SIG-M5 treated with dmso at 0.1 percent for 504 hours (cell line): Measurements from ENCODE around the gene AP1B1.
A peak's percentile ranks its signal among the peaks of the same experiment; 100 is the strongest.
"Not testable (repeated sequence)": the region's sequence is repeated elsewhere in the genome, so short reads cannot be mapped to it uniquely, and the experiment has no call there.

Experiments
- DNase-seq: peaks from one replicate; lab custom pipeline; 2025; ENCODE audit not compliant: unreplicated experiment; lab: John Stamatoyannopoulos, UW

The AP1B1 gene

GRCh38 chr22:29388759-29389090, 355 bp upstream of the AP1B1 start:
- DNase-seq = no peak

- DNase-seq = no peak
Measured at GRCh38 chr22:29386708-29387107, 1.7 kb downstream of the AP1B1 start.

- DNase-seq = peak; percentile 95
Measured at GRCh38 chr22:29385748-29386147, 2.6 kb downstream of the AP1B1 start.

GRCh38 chr22:29385151-29385704, 3.1 kb downstream of the AP1B1 start:
- DNase-seq = no peak

GRCh38 chr22:29383740-29384139, 4.6 kb downstream of the AP1B1 start:
- no peak for DNase-seq

DNA sequence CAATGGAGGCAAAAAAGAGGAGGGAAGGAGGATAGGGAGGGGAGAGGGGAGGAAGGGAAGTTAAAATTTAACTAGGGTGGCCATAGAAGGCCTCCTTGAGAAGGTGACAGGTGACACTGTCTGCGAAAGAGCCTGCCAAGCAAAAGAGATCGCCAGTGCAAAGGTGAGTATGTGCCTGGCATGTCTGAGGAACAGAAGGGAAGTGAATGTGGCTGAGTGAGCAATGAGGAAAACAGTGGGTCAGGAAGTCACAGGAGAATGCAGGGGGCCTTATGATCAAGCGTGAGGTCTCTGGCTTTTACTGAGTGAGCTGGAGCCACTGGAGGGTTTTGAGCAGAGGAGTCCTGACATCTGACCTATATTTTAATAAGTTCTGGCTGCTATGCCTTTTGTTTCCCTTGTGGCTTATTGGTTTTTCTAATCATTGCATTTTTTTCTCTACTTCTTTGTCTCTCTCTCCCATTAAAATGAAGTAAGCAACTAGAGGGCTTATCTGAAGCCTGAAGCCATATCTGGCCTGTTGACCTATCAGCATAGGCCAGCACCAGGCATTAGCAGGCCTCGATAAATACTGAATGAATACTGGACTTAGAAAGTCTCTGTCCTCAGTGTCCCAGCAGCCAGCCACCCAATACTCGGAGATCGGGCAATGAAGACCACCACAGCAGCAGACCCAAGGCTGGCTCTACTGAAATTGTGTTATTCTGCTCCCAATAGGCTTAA, 5.6 kb downstream of the AP1B1 start:
- no peak for DNase-seq

DNA sequence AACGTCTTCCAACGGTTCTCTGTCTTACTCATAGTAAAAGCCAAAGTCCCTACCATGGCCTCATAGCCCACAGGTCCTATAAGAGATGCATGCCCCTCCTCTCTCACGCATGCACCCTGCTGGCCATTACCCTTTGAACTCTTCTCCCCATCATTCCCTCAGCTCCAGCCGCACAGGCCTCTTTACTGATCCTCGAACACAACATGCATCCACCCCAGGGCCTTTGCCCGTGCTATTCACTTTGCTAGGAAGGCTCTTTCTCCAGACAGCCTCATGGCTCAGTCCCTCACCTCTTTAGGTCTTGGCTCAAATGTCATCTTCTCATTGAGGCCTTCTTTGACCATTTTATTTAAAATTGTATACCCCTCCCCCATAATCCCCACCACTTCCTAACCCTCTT, 7.5 kb downstream of the AP1B1 start:
- DNase-seq = no peak

DNA sequence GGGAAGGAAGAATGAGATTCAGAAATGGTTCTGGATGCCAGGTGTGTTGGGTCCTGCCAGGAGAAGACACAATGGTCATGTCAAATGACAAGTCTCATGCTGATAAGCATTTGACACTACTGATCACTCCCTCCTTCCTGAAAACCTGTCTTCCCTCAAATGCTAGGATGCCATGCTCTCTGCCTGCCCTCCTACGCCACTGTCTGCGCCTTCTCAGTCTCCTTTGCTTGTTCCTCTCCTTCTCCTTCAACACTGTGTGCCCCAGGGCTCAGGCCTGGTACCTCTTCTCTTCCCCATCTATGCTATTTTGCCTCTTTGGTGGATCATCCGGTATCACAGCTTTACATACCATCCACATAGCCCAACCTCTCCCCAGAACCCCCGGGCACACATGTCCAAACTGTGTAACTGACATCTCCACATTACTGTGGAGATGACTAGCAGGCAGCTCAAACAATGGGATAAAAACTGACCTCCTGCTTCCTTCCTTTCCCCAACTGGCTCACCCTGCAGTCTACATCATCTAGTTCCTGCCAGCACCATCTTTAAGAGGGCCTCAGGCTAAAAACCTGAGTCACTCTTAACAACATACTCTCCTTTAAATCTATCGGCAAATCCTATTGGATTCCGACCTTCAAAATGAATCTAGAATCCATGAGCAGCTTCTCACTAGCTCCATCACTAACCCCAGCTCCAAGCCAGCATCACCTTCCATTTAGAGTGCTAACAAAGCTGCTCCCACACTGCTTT, 8.2 kb downstream of the AP1B1 start:
- DNase-seq = no peak

DNA sequence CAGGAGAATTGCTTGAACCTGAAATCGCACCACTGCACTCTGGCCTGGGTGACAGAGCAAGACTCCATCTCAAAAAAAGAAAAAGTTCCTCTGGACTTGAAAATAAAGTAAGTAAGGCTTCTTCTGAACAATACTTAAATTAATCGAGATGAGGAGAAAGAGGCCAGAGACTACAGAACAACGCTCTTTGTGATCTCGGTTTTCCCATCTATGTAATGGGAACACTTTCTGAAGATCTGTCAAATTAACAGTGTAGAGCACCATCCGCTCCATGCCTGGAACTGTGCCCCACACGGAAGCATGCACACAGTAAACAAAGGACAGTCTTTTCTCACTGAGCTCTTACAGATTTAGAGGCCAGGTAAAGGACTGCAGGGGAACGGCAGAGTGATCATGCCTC, 9.1 kb downstream of the AP1B1 start:
- no peak for DNase-seq

DNA sequence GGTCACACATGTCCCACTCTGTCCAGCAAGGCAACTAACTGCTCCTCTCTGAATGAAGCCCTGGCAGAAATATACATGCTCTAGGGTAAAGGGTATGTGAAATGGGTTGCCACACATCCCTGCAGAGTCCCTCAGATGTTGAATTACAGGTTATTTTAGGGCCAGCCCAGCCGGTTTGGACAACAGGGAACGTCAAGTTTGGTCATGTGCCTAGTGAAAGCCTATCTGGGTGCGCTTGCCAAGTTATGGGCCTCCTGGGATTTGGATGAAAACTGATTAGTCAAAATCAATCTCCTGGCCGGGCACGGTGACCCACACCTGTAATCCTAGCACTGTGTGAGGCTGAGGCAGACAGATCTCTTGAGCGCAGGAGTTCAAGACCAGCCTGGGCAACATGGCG, 10.4 kb downstream of the AP1B1 start:
- peak; percentile 54 for DNase-seq

DNA sequence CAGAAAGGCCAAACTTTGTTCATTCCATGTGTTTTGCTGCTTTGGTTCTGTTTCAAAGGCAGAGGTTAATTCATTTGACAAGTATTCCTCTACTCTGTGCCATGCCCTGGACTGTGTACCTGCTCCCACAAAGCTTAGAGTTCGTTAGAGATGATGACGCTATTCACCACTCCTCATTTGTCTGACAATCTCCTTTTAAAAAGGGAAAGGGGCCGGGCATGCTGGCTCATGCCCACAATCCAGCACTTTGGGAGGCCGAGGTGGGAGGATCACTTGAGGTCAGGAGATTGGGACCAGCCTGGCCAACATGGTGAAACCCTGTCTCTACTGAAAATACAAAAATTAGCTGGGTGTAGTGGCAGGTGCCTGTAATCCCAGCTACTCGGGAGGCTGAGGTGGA, 11.7 kb downstream of the AP1B1 start:
- DNase-seq = not testable (repeated sequence)

DNA sequence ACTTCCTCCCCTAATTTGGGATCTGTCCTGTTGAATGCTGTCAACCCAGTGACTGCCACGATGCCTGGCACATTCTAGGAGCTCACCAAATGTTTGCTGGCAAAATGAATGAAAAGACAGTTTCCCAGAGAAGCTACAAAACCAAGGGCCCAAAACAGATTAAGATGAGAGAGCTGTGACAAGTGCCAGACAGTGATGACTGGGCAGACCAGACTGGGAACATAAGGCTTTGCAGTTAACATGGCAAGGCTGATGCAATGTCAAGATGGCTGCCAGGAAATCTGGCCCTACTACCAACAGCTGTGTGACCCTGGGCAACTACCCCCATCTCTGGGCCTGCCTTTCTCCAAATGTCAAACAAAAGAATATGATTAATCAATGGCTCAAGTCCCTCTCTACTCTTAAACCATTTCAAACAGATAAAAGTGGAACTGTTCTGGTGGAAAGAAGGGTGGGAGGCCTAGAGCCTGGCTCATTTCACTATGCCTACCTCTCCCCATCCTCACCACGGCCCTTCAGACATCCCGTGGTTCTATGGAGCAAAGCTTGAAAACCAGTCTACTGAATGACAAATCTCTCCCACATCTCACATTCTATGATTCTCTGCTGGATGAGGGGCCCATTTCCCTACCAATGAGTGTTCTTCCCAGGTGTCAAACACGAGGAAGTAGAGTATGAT, 12.8 kb downstream of the AP1B1 start:
- no peak for DNase-seq

DNA sequence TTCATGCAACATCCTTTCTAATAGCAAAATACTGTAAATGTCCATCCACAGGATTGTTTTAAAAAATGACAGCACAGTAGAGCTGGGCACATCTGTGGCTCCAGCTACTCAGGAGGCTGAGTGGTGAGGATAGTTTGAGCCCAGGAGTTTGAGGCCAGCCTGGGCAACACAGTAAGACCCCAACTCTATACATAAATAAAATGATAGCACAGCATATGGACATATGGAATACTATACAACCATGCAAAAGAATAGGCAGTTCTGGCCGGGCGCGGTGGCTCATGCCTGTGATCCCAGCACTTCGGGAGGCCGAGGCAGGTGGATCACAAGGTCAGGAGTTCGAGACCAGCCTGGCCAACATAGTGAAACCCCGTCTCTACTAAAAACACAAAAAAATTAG, 13.6 kb downstream of the AP1B1 start:
- DNase-seq = not testable (repeated sequence)

DNA sequence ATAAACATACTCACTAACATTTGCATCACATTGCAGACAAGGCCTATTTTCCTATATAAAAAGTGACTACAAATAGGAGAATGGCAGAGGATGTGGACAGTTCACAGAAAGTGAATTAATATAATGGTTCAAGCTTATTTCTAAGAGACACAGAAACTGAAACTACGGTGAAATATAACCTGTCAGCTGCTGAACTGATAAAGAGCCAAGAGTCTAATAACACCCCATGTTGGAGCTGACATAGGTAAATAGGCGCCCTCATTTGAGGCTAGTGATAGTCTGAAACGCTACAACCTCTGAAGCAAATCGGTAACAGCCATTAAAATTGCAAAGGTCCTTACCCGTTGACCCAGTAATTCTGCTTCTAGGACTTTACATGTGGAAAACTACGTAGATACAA, 14.0 kb downstream of the AP1B1 start:
- DNase-seq = no peak

DNA sequence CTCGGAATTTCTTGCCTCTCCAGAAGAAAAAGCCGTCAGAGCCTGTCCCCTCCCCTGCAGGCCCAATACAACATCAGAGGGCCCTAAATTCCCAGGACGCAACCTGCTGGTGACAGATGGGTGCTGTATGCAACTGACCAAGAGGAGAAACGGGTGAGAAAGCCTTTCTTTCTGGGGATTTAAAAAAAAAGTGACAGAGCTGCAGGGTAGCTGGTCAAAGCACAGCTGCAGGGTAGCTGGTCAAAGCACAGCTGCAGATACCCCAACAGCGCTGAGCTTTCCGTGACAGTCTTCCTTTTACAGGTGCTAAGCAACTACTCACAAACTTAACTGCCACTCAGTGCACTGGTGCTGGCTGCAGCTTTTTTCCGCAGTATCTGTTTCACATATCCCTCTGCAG, 17.8 kb downstream of the AP1B1 start:
- no peak for DNase-seq

DNA sequence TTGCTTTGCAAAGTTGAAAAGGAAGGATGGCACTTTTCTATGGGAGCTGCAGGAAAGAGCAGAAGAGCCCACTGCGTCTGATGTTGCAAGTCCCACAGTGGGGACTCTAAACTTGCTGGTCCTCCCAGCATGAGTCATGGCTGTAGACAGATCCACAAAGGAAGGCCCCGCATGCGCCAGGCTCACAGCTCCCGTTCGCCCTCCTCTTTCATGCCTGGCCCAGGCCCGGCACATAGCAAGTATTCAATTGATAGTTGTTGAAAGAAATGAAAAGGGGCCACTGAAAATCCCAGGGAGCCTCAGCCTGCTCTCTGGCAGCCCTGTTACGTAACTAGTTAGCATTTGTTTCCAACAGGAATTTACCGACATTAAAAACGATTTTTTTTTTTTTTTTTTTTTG, 18.9 kb downstream of the AP1B1 start:
- peak; percentile 86 for DNase-seq

DNA sequence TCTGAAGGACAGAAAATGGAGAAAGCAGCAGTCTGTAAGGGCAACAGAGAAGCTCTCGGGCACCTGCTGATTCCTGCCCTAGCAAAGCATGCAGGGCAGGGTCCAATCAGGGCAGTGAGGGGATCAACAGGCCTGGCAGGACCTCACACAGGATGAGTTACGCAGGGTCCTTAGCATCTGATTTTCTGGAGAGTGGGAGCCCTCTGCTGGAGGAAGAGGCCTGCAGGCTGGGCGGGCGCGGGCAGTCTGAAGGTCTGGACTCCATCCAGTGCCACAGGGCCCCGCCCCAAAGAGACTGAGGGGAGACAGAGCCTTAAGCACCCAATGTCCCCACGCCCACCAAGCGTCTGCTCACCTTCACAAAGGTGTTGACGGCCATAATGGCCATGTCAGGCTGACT, 28.9 kb downstream of the AP1B1 start:
- no peak for DNase-seq

DNA sequence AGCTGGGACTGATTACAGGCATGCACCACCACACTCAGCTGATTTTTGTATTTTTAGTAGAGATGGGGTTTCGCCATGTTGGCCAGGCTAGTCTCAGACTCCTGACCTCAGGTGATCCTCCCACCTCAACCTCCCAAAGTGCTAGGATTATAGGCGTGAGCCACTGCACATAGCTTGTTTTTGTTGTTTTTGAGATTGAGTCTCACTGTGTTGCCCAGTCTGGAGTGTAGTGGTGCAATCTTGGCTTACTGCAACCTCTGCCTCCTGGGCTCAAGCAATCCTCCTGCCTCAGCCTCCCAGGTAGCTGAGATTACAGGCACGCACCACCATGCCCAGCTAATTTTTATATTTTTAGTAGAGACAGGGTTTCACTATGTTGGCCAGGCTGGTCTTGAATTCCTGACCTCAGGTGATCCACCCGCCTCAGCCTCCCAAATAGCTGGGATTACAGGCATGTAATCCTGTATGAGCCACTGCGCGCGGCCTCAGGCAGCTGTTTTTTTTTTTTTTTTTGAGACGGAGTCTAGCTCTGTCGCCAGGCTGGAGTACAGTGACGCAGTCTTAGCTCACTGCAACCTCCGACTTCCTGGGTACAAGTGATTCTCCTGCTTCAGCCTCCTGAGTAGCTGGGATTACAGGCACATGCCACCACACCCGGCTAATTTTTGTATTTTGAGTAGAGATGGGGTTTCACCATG, 31.0 kb downstream of the AP1B1 start:
- not testable (repeated sequence) for DNase-seq

DNA sequence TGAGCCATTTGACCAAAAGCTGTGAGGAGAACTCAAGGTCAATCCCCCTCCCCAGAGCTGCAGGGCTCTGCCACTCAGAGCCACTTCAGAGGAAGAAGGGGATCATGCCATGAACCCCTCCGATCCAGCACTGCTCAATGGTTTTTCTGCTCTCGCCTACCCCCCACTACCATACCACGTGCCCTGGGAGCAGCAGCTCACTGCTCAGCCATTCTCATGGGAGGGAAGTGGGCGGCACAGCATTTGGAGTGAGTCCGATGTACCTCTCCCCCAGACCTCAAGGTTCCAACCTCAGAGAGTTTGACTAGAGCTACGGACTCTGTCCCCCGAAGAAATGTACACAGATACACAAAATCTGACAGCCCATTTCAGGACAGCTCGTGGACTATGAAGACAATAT, 34.5 kb downstream of the AP1B1 start:
- DNase-seq = no peak

GRCh38 chr22:29353286-29353685, 35.1 kb downstream of the AP1B1 start:
- no peak for DNase-seq

- DNase-seq = no peak
Measured at GRCh38 chr22:29352778-29353177, 35.6 kb downstream of the AP1B1 start.
